NT2/D1 (cell line): ENCODE measurements around the gene ASAP2.
"Not testable (repeated sequence)": the region's sequence is repeated elsewhere in the genome, so short reads cannot be mapped to it uniquely, and the experiment has no call there.

Source experiments
- YY1 ChIP-seq: IDR thresholded peaks from 2 replicates; pipeline ENCODE4 v1.6.1; 2011; ENCODE audit not compliant: insufficient read length, insufficient read depth
- ZNF274 ChIP-seq: IDR thresholded peaks from 2 replicates; pipeline ENCODE4 v1.6.1; 2011; ENCODE audit warnings: mild to moderate bottlenecking, low read depth, low read length

- TF ChIP-seq ZNF274, YY1: not testable (repeated sequence)
Observed at GRCh38 chr2:9267286-9267685, 60.7 kb downstream of the ASAP2 start.
